Measurements from ENCODE around the gene ICOSLG.
"Not testable (repeated sequence)": the region's sequence is repeated elsewhere in the genome, so short reads cannot be mapped to it uniquely, and the experiment has no call there.

The ICOSLG gene

GRCh38 chr21:44240842-44241241 is at the start of gene ICOSLG:
Gene ICOSLG, minus strand, starts transcription at chr21:44240943. Its CDS starts 126 bp downstream, at chr21:44240817.
- not testable (repeated sequence) for DNase-seq (ENCODE audit: low read depth)

- no peak for DNase-seq (ENCODE audit: low read depth)
These were observed 48.8 kb upstream of the ICOSLG start for GRCh38 chr21:44289381-44290010.

- no peak for DNase-seq (ENCODE audit: low read depth)
These were observed 47.7 kb upstream of the ICOSLG start for GRCh38 chr21:44288251-44289110.

- DNase-seq (ENCODE audit: low read depth), result no peak
These were observed 46.2 kb upstream of the ICOSLG start for GRCh38 chr21:44286716-44287632.

GRCh38 chr21:44286086-44286715 is 45.5 kb upstream of the ICOSLG start:
- DNase-seq (ENCODE audit: low read depth), result no peak

GRCh38 chr21:44285138-44285992 is 44.6 kb upstream of the ICOSLG start, which contains the start of gene AIRE:
Gene AIRE, plus strand, starts transcription at chr21:44285876. Its CDS starts 131 bp downstream, at chr21:44286007.
- peak; percentile 73 for DNase-seq (ENCODE audit: low read depth)

GRCh38 chr21:44283948-44284347 is 43.2 kb upstream of the ICOSLG start:
- DNase-seq (ENCODE audit: low read depth), result no peak

GRCh38 chr21:44283211-44283785 is 42.6 kb upstream of the ICOSLG start:
- not testable (repeated sequence) for DNase-seq (ENCODE audit: low read depth)

- DNase-seq (ENCODE audit: low read depth), result no peak
These were observed 41.6 kb upstream of the ICOSLG start for GRCh38 chr21:44282370-44282769.

GRCh38 chr21:44281801-44282200 is 41.1 kb upstream of the ICOSLG start:
- DNase-seq (ENCODE audit: low read depth), result no peak

GRCh38 chr21:44279354-44280260 is 38.9 kb upstream of the ICOSLG start:
- no peak for DNase-seq (ENCODE audit: low read depth)

GRCh38 chr21:44275041-44275440 is 34.3 kb upstream of the ICOSLG start:
- no peak for DNase-seq (ENCODE audit: low read depth)

GRCh38 chr21:44273046-44273445 is 32.3 kb upstream of the ICOSLG start:
- DNase-seq (ENCODE audit: low read depth), result no peak

- no peak for DNase-seq (ENCODE audit: low read depth)
These were observed 31.6 kb upstream of the ICOSLG start for GRCh38 chr21:44272284-44272858.

GRCh38 chr21:44271558-44272283 is 31.0 kb upstream of the ICOSLG start:
- DNase-seq (ENCODE audit: low read depth), result no peak

- no peak for DNase-seq (ENCODE audit: low read depth)
These were observed 28.3 kb upstream of the ICOSLG start for GRCh38 chr21:44269090-44269489.

GRCh38 chr21:44267655-44268142 is 27.0 kb upstream of the ICOSLG start:
- DNase-seq (ENCODE audit: low read depth), result peak; percentile 7

GRCh38 chr21:44265734-44266270 is 25.1 kb upstream of the ICOSLG start:
- DNase-seq (ENCODE audit: low read depth), result no peak

Measured in EH (cell line).